ENCODE data around the gene SF3B2. TPM values are rescaled to one million over a fixed set of nuclear protein-coding genes. Genes with fewer than 3 reads are reported as not detected.
A peak's percentile ranks its signal among the peaks of the same experiment; 100 is the strongest.

Gene SF3B2
- total and polyA plus RNA-seq, 8 donors: 122 to 233 (median 211) TPM

DNA sequence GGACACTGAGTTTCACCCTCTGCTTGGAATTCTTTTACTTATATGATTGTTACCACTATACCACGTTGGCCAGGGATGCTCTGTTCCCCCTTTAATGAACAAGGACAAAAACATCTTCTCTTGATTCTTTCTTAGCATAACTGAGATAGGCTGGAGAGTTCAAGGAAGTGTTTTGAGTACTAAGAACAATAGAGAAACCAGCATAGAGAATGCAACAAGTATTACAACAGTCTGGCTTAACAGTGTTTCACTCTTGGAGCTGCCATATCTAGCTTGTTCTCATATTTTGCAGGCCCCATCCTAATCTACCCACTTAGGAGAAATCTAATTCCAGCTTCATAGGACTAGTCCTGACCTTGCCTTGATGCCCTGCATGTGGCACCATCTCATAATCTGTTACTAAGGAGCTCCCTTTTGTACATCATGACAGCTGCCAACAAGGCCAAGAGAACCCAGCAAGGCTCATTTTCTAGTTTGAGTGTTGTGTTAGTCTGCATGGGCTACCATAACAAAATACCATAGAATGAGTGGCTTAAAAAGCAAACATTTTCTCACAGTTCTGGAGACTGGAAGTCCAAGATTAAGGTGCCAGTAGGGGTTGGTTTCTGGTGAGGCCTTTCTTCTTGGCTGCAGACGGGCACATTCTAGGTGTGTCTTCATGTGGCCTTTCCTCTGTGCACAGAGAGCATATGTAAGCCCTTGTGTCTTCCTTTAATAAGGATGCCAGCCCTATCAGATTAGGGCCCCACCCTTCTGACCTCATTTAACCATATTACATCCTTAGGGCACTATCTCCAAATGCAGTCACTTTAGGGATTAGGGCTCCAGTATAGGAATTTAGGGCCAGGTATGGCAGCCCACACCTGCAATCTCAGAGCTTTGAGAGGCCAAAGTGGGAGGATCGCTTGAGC is 55.7 kb downstream of the SF3B2 start:
- no peak for DNase-seq
- no peak for ATAC-seq
- Histone ChIP-seq H3K9me3 (no peaks in the 10 kb centered on the region), H3K36me3 (no peaks in the 10 kb centered on the region), H3K27me3 (no peaks in the 10 kb centered on the region), H3K27ac (no peak overlapping the region), H3K4me1 (peaks cover 9 to 21% of the 10 kb centered on the region in 2 donors), H3K4me3 (no peak overlapping the region)
- intact Hi-C loops (cut with DNase I): no loop called here
- TF ChIP-seq, protein P1, sequence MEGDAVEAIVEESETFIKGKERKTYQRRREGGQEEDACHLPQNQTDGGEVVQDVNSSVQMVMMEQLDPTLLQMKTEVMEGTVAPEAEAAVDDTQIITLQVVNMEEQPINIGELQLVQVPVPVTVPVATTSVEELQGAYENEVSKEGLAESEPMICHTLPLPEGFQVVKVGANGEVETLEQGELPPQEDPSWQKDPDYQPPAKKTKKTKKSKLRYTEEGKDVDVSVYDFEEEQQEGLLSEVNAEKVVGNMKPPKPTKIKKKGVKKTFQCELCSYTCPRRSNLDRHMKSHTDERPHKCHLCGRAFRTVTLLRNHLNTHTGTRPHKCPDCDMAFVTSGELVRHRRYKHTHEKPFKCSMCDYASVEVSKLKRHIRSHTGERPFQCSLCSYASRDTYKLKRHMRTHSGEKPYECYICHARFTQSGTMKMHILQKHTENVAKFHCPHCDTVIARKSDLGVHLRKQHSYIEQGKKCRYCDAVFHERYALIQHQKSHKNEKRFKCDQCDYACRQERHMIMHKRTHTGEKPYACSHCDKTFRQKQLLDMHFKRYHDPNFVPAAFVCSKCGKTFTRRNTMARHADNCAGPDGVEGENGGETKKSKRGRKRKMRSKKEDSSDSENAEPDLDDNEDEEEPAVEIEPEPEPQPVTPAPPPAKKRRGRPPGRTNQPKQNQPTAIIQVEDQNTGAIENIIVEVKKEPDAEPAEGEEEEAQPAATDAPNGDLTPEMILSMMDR (IDR thresholded peaks at IDR 0.05): no peak

DNA sequence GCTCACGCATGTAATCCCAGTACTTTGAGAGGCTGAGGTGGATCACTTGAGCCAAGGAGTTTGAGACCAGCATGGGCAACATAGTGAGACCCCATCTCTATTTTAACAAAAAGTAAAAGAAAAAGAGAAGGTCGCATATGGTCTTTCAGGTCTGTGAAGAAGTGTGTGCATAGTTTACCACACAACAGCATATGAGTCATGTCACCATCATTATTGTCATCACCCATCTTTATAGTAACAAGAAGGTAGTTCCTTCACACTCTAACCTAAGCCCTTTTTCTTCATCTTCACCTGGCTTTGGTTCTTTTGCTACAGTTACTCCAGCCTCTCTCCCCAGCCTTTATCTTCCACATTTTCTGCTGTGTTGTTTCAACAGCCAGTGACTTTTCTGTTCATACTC is 57.1 kb downstream of the SF3B2 start:
- Histone ChIP-seq H3K27ac (no peak overlapping the region), H3K4me3 (no peak overlapping the region), H3K9me3 (no peaks in the 10 kb centered on the region), H3K27me3 (no peaks in the 10 kb centered on the region), H3K36me3 (no peaks in the 10 kb centered on the region), H3K4me1 (peaks cover 19 to 33% of the 10 kb centered on the region in 2 donors)
- TF ChIP-seq, protein P1 (IDR thresholded peaks at IDR 0.05): no peak
- intact Hi-C loops (cut with DNase I): no loop called here
- DNase-seq: no peak
- no peak for ATAC-seq

DNA sequence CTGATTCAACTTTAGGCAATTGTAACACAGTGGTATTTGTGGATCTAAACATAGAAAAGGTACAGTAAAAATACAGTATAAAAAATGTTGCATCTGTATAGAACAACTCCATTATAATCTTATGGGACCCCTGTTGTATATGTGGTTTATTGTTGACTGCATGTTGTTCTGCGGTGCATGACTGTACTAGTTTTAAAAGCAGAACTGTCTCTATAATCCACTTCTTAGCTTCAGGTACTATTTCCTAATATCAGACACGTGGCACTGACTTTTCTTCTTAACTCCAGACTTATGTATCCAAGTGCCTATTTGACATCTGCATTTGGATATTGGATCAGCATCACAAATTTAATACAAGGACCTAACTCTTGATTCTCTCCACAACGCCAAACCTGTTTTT is 59.0 kb downstream of the SF3B2 start:
- intact Hi-C loops (cut with DNase I): no loop called here
- Histone ChIP-seq H3K27me3 (no peaks in the 10 kb centered on the region), H3K9me3 (no peaks in the 10 kb centered on the region), H3K36me3 (no peaks in the 10 kb centered on the region), H3K27ac (no peak overlapping the region), H3K4me3 (no peak overlapping the region), H3K4me1 (peaks cover 19 to 48% of the 10 kb centered on the region in 2 donors)
- ATAC-seq: no peak
- DNase-seq: no peak
- TF ChIP-seq, protein P1 (IDR thresholded peaks at IDR 0.05): no peak

DNA sequence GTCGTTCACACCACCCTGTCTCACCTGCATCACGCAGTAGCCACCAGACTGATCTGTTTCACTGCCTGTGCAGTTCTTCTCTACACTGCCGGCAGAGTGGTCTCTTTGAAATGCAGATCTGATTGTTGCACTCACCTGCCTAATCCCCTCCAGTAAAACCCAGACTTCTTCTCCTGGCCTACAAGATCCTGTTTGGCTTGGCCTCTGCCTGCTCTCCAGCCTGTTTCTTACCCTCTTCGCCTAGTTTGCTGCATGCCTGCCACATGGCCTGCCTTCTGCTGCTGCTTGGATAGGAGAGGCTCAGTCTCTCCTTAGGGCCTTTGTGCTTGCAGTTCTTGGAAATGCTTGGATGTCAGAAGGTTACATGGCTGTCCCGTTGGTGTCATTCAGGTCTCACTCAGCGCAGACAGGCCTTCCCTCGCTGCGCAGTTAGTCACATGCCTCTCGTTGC is 59.9 kb downstream of the SF3B2 start:
- peaks cover 19 to 52% of the 10 kb centered on the region in 2 donors for H3K4me1 ChIP-seq
- peak overlapping the region in 1 of 2 donors; percentile 38 for H3K27ac ChIP-seq
- H3K36me3 ChIP-seq: no peaks in the 10 kb centered on the region
- intact Hi-C loops (cut with DNase I): no loop called here
- TF ChIP-seq, protein P1 (IDR thresholded peaks at IDR 0.05): no peak
- no peaks in the 10 kb centered on the region for H3K9me3 ChIP-seq
- H3K4me3 ChIP-seq: no peak overlapping the region
- no peaks in the 10 kb centered on the region for H3K27me3 ChIP-seq
- DNase-seq: no peak
- ATAC-seq: peak; percentile 16

All from left lung (tissue), 10 donors.